ENCODE data around the gene MYZAP.

- no peak for TF ChIP-seq TSHZ2 (CRISPR knock-in tag; IDR thresholded peaks at IDR 0.05)
- no peak for TF ChIP-seq ESRRG (CRISPR knock-in tag; IDR thresholded peaks at IDR 0.05)
- TF ChIP-seq ZFP3 (CRISPR knock-in tag; IDR thresholded peaks at IDR 0.05), result no peak
- TF ChIP-seq PATZ1 (CRISPR knock-in tag; IDR thresholded peaks at IDR 0.05; ENCODE audit: borderline replicate concordance), result no peak
- no peak for TF ChIP-seq ARNTL (CRISPR knock-in tag; IDR thresholded peaks at IDR 0.05; ENCODE audit: borderline replicate concordance, low read depth)
- no peak for TF ChIP-seq ZNF565 (CRISPR knock-in tag; conservative IDR thresholded peaks at IDR 0.05; ENCODE audit: low read depth)
- no peak for TF ChIP-seq GLIS3 (CRISPR knock-in tag; IDR thresholded peaks at IDR 0.05)
- no peak for TF ChIP-seq CREB5 (CRISPR knock-in tag; IDR thresholded peaks at IDR 0.05; ENCODE audit: low read depth)
- TF ChIP-seq CSDC2 (CRISPR knock-in tag; IDR thresholded peaks at IDR 0.05), result no peak
- no peak for TF ChIP-seq PPARA (CRISPR knock-in tag; IDR thresholded peaks at IDR 0.05; ENCODE audit: borderline replicate concordance)
Measured at GRCh38 chr15:57663262-57663661, 71.6 kb downstream of the MYZAP start.

Measured in SK-N-SH treated with all-trans-retinoic acid at 6 μM for 48 hours (cell line).